T-helper 9 cell (primary cell): ENCODE measurements around the gene CCDC7.
"Not testable (repeated sequence)": the region's sequence is repeated elsewhere in the genome, so short reads cannot be mapped to it uniquely, and the experiment has no call there.

Source experiments
- DNase-seq: peaks from one replicate; pipeline ENCODE4 v3.0.0-alpha.2; 2020

The CCDC7 gene

DNA sequence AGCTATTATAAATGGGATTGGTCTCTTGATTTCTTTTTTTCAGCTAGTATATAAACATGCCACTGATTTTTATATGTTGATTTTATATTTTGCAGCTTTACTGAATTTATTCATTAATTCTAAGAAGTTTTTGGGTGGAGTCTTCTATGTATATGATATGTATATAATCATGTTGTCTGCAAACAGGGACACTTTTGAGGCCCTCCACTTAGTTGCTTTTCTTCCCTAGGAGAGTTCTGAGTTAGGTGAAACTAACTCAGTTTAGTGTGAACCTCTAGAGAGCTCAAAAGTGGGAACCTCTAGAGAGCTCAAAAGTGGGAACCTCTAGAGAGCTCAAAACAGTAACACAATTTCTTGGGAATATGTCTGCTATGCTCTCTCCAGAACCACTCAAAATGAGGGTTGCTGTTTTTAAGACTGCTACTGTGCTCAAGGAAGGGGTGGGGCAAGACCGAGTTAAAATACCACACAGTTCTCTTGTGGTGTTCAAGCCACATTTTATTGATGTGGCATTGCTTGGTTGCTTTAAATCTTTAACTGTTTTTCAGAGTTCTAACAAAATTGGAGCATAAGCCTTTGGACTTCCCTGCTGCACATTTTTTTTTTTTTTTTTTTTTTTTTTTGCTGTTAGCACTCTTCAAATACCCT is 13.2 kb downstream of the CCDC7 start:
- DNase-seq = peak; percentile 25

DNA sequence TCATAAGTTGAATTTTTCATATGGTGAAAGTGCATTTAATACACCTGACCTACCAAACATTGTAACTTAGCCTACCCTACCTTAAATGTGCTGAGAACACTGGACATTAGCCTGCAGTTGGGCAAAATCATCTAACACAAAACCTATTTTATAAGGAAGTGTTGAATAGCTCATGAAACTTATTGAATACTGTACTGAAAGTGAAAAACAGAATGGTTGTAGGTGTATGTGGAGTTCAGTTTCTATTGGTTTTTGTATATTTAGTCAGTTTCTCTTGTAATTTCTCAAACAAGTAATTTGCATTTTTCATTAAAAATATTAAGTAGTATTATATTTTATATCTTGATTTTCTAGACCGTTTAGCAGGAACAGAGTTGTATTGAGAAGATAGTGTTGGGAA is 15.3 kb downstream of the CCDC7 start:
- no peak for DNase-seq

DNA sequence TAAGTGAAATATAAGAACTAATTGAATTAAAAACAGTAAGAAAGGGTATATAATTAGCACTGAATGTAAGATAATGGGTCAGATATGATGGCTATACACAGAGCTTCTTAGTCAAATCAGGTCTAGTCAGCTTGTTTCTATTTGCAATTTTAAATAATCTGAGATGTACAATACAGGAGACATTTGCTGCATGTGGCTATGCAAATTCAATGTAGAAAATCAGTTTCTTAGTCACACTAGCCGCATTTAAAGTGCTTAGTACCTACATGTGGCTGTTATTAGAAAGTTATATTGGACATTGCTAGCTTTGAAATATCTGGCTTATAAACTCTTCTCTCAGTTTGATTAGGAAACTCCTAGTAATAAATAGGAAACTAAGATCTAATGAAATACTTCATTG is 25.3 kb downstream of the CCDC7 start:
- DNase-seq = no peak

DNA sequence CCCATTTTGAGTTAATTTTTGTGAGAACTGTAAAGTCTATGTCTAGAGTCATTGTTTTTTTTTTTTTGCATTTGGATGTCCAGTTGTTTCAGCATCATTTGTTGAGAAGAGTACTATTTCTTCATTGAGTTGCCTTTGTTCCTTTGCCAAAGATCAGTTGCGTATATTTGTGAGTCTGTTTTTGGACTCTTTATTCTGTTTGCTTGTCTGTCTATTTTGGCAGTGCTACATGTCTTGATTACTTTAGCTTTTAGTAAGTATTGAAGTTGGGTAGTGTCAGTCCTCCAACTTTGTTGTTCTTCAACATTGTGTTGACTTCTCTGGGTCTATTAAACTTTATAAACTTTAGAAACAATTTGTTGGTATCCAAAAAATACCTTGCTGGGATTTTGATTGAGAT is 31.6 kb downstream of the CCDC7 start:
- DNase-seq = no peak

DNA sequence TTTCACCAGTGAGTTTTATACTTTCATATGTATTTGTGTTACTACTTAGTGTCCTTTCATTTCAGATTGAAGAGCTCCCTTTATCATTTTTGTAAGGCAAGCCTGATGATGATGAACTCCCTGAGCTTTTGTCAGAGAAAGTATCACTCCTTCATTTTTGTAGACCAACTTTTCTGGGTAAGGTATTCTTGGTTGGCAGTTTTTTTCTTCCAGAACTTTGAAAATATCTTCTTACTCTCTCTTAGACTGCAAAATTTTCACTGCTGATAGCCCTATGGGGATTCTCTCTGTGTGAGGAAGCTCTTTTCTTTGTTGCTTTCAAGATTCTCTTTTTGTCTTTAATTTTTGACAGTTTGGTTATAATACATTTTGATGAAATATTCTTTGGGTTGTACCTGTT is 35.7 kb downstream of the CCDC7 start:
- DNase-seq = no peak

DNA sequence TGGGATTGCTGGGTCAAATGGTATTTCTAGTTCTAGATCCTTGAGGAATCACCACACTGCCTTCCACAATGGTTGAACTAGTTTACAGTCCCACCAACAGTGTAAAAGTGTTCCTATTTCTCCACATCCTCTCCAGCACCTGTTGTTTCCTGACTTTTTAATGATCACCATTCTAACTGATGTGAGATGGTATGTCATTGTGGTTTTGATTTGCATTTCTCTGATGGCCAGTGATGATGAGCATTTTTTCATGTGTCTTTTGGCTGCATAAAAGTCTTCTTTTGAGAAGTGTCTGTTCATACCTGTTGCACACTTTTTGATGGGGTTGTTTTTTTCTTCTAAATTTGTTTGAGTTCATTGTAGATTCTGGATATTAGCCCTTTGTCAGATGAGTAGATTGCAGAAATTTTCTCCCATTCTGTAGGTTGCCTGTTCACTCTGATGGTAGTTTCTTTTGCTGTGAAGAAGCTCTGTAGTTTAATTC is 37.1 kb downstream of the CCDC7 start:
- not testable (repeated sequence) for DNase-seq

DNA sequence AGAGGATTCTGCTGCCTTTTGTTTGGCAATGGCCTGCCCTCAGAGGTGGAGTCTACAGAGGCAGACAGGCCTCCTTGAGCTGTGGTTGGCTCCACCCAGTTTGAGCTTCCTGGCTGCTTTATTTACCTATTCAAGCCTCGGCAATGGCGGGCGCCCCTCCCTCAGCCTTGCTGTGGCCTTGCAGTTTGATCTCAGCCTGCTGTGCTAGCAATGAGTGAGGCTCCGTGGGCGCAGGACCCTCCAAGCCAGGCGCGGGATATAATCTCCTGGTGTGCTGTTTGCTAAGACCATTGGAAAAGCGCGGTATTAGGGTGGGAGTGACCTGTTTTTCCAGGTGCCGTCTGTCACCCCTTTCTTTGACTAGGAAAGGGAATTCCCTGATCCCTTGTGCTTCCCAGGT is 42.1 kb downstream of the CCDC7 start:
- DNase-seq = not testable (repeated sequence)

DNA sequence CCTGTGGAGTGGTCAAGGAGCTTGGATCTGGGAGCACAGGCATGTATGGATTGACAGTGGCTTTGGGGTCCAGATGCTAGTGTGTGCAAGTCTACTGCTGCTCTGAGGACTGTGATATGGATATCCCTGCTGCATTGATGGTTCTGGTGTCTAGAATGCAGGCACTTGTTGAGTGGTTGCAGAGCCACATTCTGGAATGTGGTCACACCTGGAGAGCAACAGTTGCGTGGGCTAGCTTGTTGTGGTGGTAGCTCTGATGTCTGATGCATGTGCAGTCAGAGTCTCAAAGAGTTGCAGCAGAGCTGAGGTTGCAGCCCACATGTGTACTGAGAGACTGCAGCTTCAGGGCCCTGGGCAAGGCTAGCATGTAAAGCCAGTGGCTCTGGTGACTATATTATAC is 43.2 kb downstream of the CCDC7 start:
- DNase-seq = no peak

DNA sequence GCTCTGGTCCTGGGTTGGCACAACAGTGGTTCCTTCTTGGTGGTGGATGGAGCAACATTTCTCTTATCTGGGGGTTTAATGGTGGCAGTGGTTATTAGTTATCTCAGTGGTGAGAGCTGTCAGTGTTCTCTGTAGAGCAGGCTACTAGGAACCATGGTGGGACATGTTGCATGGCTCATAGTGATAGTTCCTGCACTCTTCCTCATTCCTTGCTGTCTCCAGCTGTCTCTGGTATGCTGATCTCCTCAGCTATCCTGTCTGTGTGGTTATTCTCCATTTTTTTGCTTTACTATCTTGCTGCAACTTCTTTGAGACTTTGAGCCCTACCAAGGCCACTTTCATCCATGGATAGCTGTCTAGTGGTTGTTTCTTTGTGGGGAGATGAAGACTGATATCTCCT is 44.0 kb downstream of the CCDC7 start:
- DNase-seq = no peak

DNA sequence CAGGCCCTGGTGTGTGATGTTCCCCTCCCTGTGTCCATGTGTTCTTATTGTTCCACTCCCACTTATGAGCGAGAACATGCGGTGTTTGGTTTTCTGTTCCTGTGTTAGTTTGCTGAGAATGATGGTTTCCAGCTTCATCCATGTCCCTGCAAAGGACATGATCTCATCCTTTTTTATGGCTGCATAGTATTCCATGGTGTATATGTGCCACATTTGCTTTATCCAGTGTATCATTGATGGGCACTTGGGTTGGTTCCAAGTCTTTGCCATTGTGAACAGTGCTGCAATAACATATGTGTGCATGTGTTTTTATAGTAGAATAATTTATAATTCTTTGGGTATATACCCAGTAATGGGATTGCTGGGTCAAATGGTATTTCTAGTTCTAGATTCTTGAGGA is 48.6 kb downstream of the CCDC7 start:
- not testable (repeated sequence) for DNase-seq

DNA sequence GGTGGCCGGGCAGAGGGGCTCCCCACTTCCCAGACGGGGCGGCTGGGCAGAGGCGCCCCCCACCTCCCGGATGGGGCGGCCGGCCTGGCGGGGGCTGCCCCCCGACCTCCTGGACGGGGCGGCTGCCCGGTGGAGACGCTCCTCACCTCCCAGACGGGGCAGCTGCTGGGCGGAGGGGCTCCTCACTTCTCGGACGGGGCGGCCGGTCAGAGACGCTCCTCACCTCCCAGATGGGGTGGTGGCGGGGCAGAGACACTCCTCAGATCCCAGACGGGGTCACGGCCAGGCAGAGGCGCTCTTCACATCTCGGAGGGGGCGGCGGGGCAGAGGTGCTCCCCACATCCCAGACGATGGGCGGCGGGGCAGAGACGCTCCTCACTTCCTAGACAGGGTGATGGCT is 54.2 kb downstream of the CCDC7 start:
- not testable (repeated sequence) for DNase-seq

DNA sequence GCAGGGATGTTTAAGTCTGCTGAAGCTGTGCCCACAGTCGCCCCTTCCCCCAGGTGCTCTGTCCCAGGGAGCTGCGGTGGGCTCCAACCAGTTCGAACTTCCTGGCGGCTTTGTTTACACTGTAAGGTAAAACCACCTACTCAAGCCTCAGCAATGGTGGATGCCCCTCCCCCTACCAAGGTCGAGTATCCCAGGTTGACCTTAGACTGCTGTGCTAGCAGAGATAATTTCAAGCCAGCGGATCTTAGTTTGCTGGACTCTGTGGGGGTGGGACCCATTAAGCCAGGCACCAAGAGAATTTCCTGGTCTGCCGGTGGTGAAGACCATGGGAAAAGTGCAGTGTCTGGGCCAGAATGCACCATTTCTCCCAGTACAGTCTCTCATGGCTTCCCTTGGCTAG is 56.0 kb downstream of the CCDC7 start:
- no peak for DNase-seq

DNA sequence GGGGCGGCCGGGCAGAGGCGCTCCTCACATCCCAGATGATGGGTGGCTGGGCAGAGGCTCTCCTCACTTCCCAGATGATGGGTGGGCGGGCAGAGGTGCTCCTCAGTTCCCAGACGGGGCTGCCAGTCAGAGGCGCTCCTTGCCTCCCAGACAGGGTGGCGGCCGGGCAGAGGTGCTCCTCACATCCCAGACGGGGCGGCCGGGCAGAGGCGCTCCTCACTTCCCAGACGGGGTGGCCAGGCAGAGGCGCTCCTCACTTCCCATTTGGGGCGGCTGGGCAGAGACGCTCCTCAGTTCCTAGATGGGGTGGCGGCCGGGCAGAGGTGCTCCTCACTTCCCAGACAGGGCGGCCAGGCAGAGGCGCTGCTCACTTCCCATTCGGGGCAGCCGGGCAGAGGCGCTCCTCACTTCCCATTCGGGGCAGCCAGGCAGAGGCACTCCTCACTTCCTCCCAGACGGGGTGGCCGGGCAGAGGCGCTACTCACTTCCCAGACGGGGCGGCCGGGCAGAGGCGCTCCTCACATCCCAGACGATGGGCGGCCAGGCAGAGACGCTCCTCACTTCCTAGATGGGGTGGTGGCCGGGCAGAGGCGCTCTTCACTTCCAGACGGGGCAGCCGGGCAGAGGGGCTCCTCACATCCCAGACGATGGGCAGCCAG is 60.0 kb downstream of the CCDC7 start:
- not testable (repeated sequence) for DNase-seq

DNA sequence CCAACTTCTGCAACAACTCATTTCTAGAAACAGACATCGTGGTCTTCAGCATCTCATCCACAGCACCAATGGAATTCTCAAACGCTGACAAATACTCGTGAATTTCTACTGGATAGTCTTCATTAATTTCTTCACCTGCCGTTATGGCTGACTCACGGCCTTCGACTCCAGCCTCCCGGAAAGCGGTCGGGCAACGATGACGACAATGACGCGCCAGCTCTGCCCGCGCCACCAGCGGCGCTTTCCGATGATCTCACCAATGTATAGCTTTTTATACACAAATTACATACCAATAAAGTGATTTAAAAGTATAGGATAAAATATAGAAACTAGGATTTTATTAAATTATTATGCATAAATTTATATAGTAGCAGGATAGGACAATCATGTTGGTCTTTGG is 65.7 kb downstream of the CCDC7 start:
- DNase-seq = no peak

DNA sequence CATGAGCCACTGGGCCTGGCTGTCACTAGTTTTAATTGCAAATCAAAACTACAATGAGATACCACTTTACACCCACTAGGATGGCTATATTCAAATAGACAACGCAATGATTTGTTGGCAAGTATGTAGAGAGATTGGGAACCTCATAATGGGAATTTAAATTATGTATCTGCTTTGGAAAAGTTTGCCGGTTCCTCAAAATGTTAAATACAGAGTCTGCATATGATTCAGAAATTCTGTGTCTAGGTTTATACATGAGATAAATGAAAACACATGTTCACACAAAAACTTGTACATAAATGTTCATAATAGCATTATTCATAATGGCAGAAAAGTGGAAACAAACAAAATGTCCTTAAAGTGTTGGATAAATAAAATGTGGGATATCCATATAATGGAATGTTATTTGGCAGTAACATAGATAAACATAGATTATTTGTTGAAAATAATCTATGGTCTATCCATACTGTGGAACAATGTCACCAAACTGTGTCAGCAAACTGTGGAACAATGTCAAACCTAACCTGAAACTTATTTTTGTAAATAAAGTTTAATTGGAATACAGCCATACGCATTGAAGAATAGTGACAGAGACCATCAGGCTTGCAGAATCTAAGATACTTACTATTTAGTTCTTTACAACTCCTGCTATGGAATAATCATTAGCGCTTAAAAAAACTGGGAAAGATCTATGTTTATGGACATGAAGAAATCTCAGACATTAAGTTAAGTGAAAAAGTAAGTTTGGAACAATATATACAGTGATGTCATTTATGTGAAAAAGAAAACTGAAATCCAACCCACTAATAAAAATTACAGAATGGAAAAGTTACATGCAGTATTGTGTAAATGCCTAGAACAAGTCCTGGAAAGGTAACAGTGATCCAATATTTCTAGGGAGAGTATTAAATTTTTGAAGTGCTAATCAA is 70.9 kb downstream of the CCDC7 start:
- DNase-seq = no peak

DNA sequence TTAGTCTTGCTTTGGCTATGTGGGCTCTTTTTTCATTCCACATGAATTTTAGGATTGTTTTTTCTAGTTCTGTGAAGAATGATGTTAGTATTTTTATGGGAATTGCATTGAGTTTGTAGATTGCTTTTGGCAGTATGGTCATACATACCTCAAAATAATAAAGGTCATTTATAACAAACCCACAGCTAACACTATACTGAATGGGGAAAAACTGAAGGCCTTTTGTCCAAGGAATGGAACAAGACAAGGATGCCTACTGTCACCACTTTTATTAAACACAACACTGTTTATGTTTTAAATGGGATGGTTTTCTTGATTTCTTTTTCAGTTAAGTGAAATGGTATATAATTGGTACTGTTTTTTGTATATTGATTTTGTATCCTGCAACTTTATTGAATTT is 84.3 kb downstream of the CCDC7 start:
- no peak for DNase-seq

DNA sequence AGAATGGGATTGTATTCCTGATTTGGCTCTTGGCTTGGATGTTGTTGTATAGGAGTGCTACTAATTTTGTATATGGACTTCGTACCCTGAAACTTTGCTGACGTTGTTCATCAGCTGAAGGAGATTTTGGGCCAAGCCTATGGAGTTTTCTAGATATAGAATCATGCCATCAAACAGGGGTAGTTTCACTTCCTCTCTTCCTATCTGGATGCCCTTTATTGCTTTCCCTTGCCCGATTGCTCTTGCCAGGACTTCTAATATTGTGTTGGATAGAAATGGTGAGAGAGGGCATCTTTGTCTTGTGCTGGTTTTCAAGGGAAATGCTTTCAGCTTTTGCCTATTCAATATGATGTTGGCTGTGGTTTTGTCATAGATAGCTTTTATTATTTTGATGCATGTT is 92.3 kb downstream of the CCDC7 start:
- DNase-seq = no peak

DNA sequence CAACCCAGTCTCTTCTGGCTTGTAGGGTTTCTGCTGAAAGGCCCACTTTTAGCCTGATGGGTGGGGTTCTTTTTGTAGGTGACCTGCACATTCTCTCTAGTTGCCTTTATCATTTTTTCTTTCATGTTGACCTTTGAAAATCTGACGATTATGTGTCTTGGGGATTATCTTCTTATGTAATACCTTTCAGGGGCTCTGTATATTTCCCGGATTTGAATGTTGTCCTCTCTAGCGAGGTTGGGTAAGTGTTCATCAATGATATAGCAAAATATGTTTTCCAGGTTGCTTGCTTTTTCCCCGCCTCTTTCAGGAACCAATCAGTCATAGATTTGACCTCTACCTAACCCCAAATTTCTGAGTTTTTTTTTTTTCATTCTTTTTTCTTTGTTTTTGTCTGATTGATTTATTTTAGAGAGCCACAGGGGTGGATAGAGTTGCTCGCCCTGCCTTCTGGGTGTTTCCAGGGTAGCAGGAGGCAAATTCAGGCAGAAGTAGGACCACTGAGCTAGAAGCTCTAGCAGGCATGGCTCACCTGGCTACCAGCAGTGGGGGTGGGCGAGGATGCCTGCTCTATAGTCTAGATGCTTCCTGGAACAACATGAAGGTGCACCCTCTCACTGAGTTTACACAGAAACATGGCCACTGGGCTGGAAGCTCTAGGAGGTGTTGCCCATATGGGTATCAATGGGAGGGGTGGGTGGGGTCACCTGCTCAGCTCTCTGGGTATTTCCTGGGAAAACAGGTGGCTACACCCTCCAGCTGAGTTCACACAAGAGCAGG is 94.9 kb downstream of the CCDC7 start:
- DNase-seq = no peak

DNA sequence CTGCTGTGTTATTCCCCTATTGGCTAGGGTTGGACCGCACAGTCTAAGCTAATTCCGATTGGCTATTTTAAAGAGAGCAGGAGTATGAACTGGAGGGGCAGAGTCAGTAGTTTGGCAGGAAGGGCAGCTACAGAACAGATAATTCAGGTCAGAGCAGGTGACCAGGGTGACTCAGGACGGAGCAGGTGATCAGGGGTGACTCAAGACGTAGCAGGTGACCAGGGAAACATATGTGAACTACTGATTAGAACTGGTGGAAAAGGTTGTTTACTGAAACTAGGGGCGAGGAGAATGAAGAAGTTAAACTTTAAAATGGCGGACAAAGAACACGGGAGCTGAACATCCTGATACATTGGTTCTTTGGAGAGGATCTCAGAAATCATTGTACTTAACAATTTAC is 102.3 kb downstream of the CCDC7 start:
- no peak for DNase-seq

DNA sequence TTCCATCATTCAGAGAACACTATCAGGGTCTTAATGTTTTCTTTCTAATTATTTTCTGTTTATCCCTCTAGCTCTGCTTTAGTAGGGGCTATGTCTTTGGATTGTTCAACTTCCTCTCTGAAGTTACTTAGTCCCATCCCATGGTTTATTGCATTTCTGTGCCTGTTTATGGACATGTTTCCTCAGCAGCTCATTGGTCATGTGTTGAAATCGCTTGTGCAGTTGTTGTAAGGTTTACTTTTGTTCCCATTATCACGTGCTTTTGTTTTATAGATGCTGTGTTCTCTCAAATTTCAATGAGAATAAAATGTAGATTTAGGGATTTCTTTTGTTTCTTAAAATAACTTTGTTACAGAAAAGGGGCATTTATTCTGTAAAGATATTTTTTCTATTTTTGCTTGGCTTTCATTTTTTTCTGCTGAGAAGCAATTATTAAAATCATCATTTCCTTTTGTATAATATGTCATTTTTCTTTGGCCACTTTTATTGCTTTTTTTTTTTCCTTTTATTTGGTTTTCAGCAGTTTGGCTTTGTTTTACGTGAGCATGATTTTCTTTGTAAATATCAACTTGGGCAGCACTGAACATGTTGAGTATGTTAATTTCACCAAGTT is 110.9 kb downstream of the CCDC7 start:
- DNase-seq = no peak

DNA sequence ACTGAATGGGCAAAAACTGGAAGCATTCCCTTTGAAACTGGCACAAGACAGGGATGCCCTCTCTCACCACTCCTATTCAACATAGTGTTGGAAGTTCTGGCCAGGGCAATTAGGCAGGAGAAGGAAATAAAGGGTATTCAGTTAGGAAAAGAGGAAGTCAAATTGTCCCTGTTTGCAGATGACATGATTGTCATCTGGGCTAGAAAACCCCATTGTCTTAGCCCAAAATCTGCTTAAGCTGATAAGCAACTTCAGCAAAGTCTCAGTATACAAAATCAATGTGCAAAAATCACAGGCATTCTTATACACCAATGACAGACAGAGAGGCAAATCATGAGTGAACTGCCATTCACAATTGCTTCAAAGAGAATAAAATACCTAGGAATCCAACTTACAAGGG is 116.8 kb downstream of the CCDC7 start:
- DNase-seq = not testable (repeated sequence)

DNA sequence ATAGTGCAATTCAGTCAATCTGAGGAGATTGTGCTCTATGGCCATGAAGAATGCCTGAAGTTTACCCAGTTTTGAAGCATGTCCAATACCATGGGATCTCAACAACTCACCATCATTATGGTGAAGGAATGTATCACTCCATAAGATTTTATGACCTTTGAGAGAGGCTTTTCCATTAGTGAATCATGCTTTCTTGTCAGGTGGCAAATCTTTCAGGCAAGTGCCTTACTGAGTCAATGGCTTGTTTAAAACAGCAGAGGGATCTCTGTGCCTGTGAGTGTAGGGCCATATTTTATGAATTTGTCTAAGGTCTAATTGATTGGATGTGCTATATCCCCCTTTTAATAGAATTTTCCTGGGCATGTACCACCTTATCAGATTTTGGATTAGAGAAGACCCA is 131.5 kb downstream of the CCDC7 start:
- DNase-seq = no peak
